HEK293T (cell line): ENCODE measurements around the gene SPIRE1.

Experiments used
- ARNT ChIP-seq: fragments of 450-650 bp; IDR thresholded peaks from 2 replicates; pipeline ENCODE4 v1.6.1; 2017; ENCODE audit warnings: mild to moderate bottlenecking
- BHLHE40 ChIP-seq: fragments of 450-650 bp; IDR thresholded peaks from 2 replicates; pipeline ENCODE4 v1.6.1; 2016; ENCODE audit warnings: mild to moderate bottlenecking, moderate library complexity, borderline replicate concordance
- CTBP1 ChIP-seq: fragments of 450-650 bp; IDR thresholded peaks from 2 replicates; pipeline ENCODE4 v1.6.1; 2016; ENCODE audit warnings: borderline replicate concordance
- ELF4 ChIP-seq: fragments of 450-650 bp; IDR thresholded peaks from 2 replicates; pipeline ENCODE4 v1.6.1; 2017; ENCODE audit warnings: antibody characterized with exemption
- FOXA1 ChIP-seq: fragments of 450-650 bp; IDR thresholded peaks from 2 replicates; pipeline ENCODE4 v1.6.1; 2016; ENCODE audit warnings: mild to moderate bottlenecking
- FOXK2 ChIP-seq: fragments of 450-650 bp; IDR thresholded peaks from 2 replicates; pipeline ENCODE4 v1.6.1; 2016; ENCODE audit warnings: mild to moderate bottlenecking
- FOXM1 ChIP-seq: fragments of 450-650 bp; IDR thresholded peaks from 2 replicates; pipeline ENCODE4 v1.6.1; 2017; ENCODE audit warnings: mild to moderate bottlenecking, borderline replicate concordance
- HDGF ChIP-seq: fragments of 450-650 bp; IDR thresholded peaks from 2 replicates; pipeline ENCODE4 v1.6.1; 2017; ENCODE audit warnings: antibody characterized with exemption, borderline replicate concordance
- L3MBTL2 ChIP-seq: fragments of 450-650 bp; conservative IDR thresholded peaks from 2 replicates; pipeline ENCODE4 v1.6.1; 2016; ENCODE audit warnings: mild to moderate bottlenecking
- LEF1 ChIP-seq: fragments of 450-650 bp; IDR thresholded peaks from 2 replicates; pipeline ENCODE4 v1.6.1; 2017; ENCODE audit warnings: mild to moderate bottlenecking, borderline replicate concordance
- PKNOX1 ChIP-seq: fragments of 450-650 bp; IDR thresholded peaks from 2 replicates; pipeline ENCODE4 v1.6.1; 2016
- SP1 ChIP-seq: fragments of 450-650 bp; IDR thresholded peaks from 2 replicates; pipeline ENCODE4 v1.6.1; 2017
- TARDBP ChIP-seq: fragments of 450-650 bp; IDR thresholded peaks from 2 replicates; pipeline ENCODE4 v1.6.1; 2016
- ZNF384 ChIP-seq: fragments of 450-650 bp; IDR thresholded peaks from 2 replicates; pipeline ENCODE4 v1.6.1; 2016

DNA sequence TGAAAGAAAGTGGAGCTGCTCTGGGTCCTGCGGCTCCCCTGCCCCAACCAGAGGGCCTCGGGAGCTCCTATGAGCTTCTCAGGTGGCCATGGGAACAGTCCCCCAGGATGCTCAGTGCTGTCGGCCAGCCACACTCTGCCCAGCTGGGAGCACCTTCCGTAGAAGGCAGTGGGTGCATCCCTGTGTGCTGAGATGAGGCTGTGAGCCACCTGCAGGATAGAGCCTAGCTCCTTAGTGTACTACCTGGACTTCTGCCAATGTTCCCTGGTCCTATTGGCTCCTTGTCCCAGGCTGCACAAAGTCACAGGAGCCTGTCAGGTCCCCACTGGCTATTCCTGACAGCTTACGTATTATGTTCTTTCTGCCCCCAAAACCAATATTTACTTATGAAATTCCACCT lies 234.1 kb downstream of the SPIRE1 start:
- TF ChIP-seq LEF1 = no peak
- no peak for TF ChIP-seq FOXM1
- no peak for TF ChIP-seq ZNF384
- TF ChIP-seq SP1 = no peak
- no peak for TF ChIP-seq BHLHE40
- TF ChIP-seq L3MBTL2 = no peak
- no peak for TF ChIP-seq FOXK2
- TF ChIP-seq TARDBP = no peak
- TF ChIP-seq CTBP1 = no peak
- TF ChIP-seq HDGF = no peak
- no peak for TF ChIP-seq ELF4
- no peak for TF ChIP-seq PKNOX1
- TF ChIP-seq FOXA1 = no peak
- TF ChIP-seq ARNT = no peak
